ENCODE results near the gene RNU6-1. TPM values are rescaled to one million over a fixed set of nuclear protein-coding genes. Genes with fewer than 3 reads are reported as not detected.
A peak's percentile ranks its signal among the peaks of the same experiment; 100 is the strongest.

Gene RNU6-1
- total and polyA plus RNA-seq, 2 experiments from 2014 or later: not detected

- H3K9ac ChIP-seq: peak overlapping the region; percentile 77
- no peaks in the 10 kb centered on the region for H3K27me3 ChIP-seq (replicated peaks; ENCODE audit: insufficient read depth)
- peak overlapping the region; percentile 74 for H3K4me3 ChIP-seq
- H3K4me1 ChIP-seq (ENCODE audit: insufficient read depth): no peaks in the 10 kb centered on the region
- TF ChIP-seq EZH2phosphoT487 (IDR thresholded peaks at IDR 0.05; ENCODE audit: insufficient read depth, low read depth) (no peak), EZH2 (IDR thresholded peaks at IDR 0.05; ENCODE audit: insufficient read depth, poor library complexity, severe bottlenecking) (no peak)
- H3K27ac ChIP-seq: peak overlapping the region; percentile 8; the same call in 1 of the 2 replicates
- peak overlapping the region; percentile 85 for H3K4me2 ChIP-seq (ENCODE audit: unreplicated experiment)
- H3K9me3 ChIP-seq (ENCODE audit: low read depth): no peaks in the 10 kb centered on the region
- no peaks in the 10 kb centered on the region for H3K36me3 ChIP-seq (ENCODE audit: low read depth)
- in situ Hi-C loops (cut with MboI): no loop called here
- H2AFZ ChIP-seq: peak overlapping the region; percentile 95
- no peaks in the 10 kb centered on the region for H4K20me1 ChIP-seq (ENCODE audit: insufficient read depth)
- peaks cover 7% of the 10 kb centered on the region; the same call in 1 of the 2 replicates for H3F3A ChIP-seq (ENCODE audit: insufficient read depth)
- peak; percentile 78 for DNase-seq
- H3K9me2 ChIP-seq (ENCODE audit: insufficient read depth): no peaks in the 10 kb centered on the region
- 5 to 22% methylated on average over 12 to 38 of the region's 48 CpGs for WGBS, 2 experiments (ENCODE audit: low coverage in 1 of 2, low lambda C conversion rate in 2 of 2, missing lambda C conversion rate in 2 of 2)
- no peaks in the 10 kb centered on the region for H3K79me2 ChIP-seq (ENCODE audit: insufficient read depth)
Measured at GRCh38 chr15:67884514-67885174, 44.8 kb upstream of the RNU6-1 start.

GRCh38 chr15:67884009-67884408 is 44.2 kb upstream of the RNU6-1 start:
- no peaks in the 10 kb centered on the region for H3K79me2 ChIP-seq (ENCODE audit: insufficient read depth)
- 69 to 72% methylated on average over 6 of the region's 6 CpGs for WGBS, 2 experiments (ENCODE audit: low coverage in 1 of 2, low lambda C conversion rate in 2 of 2, missing lambda C conversion rate in 2 of 2)
- H3F3A ChIP-seq (ENCODE audit: insufficient read depth): peaks cover 7% of the 10 kb centered on the region; the same call in 1 of the 2 replicates
- no peak for DNase-seq
- no peak overlapping the region; the same call in 1 of the 2 replicates for H3K27ac ChIP-seq
- in situ Hi-C loops (cut with MboI): no loop called here
- no peaks in the 10 kb centered on the region for H3K4me1 ChIP-seq (ENCODE audit: insufficient read depth)
- no peaks in the 10 kb centered on the region for H3K9me3 ChIP-seq (ENCODE audit: low read depth)
- peak overlapping the region; percentile 85 for H3K4me2 ChIP-seq (ENCODE audit: unreplicated experiment)
- TF ChIP-seq EZH2 (IDR thresholded peaks at IDR 0.05; ENCODE audit: insufficient read depth, poor library complexity, severe bottlenecking) (no peak), EZH2phosphoT487 (IDR thresholded peaks at IDR 0.05; ENCODE audit: insufficient read depth, low read depth) (no peak)
- no peaks in the 10 kb centered on the region for H3K9me2 ChIP-seq (ENCODE audit: insufficient read depth)
- H3K4me3 ChIP-seq: peak overlapping the region; percentile 74; the same call in 1 of the 2 replicates
- no peaks in the 10 kb centered on the region for H3K36me3 ChIP-seq (ENCODE audit: low read depth)
- peak overlapping the region; percentile 95 for H2AFZ ChIP-seq
- H3K9ac ChIP-seq: peak overlapping the region; percentile 77; the same call in 1 of the 2 replicates
- no peaks in the 10 kb centered on the region for H4K20me1 ChIP-seq (ENCODE audit: insufficient read depth)
- no peaks in the 10 kb centered on the region for H3K27me3 ChIP-seq (replicated peaks; ENCODE audit: insufficient read depth)

GRCh38 chr15:67883234-67883773 is 43.5 kb upstream of the RNU6-1 start:
- TF ChIP-seq EZH2phosphoT487 (IDR thresholded peaks at IDR 0.05; ENCODE audit: insufficient read depth, low read depth) (no peak), EZH2 (IDR thresholded peaks at IDR 0.05; ENCODE audit: insufficient read depth, poor library complexity, severe bottlenecking) (no peak)

GRCh38 chr15:67882487-67883233 is 42.8 kb upstream of the RNU6-1 start:
- H3K9ac ChIP-seq: no peak overlapping the region
- no peaks in the 10 kb centered on the region for H4K20me1 ChIP-seq (ENCODE audit: insufficient read depth)
- no peak overlapping the region for H3K27ac ChIP-seq
- no peaks in the 10 kb centered on the region for H3K9me2 ChIP-seq (ENCODE audit: insufficient read depth)
- H3K79me2 ChIP-seq (ENCODE audit: insufficient read depth): no peaks in the 10 kb centered on the region
- WGBS, 2 experiments (ENCODE audit: low coverage in 1 of 2, low lambda C conversion rate in 2 of 2, missing lambda C conversion rate in 2 of 2): 65 to 76% methylated on average over 8 of the region's 8 CpGs
- TF ChIP-seq EZH2 (IDR thresholded peaks at IDR 0.05; ENCODE audit: insufficient read depth, poor library complexity, severe bottlenecking) (no peak), EZH2phosphoT487 (IDR thresholded peaks at IDR 0.05; ENCODE audit: insufficient read depth, low read depth) (no peak)
- H3K36me3 ChIP-seq (ENCODE audit: low read depth): no peaks in the 10 kb centered on the region
- in situ Hi-C loops (cut with MboI): no loop called here
- H3K9me3 ChIP-seq (ENCODE audit: low read depth): no peaks in the 10 kb centered on the region
- H2AFZ ChIP-seq: no peak overlapping the region
- no peaks in the 10 kb centered on the region for H3K4me1 ChIP-seq (ENCODE audit: insufficient read depth)
- H3K27me3 ChIP-seq (replicated peaks; ENCODE audit: insufficient read depth): no peaks in the 10 kb centered on the region
- no peak overlapping the region for H3K4me3 ChIP-seq
- H3F3A ChIP-seq (ENCODE audit: insufficient read depth): peaks cover 7% of the 10 kb centered on the region; the same call in 1 of the 2 replicates
- DNase-seq: no peak
- H3K4me2 ChIP-seq (ENCODE audit: unreplicated experiment): no peak overlapping the region

More at GRCh38 chr15:67883234-67883773, 43.5 kb upstream of the RNU6-1 start:
- Histone ChIP-seq H3K4me1 (ENCODE audit: insufficient read depth) (no peaks in the 10 kb centered on the region), H2AFZ (no peak overlapping the region), H3F3A (ENCODE audit: insufficient read depth) (peaks cover 7% of the 10 kb centered on the region; the same call in 1 of the 2 replicates), H4K20me1 (ENCODE audit: insufficient read depth) (no peaks in the 10 kb centered on the region), H3K9ac (no peak overlapping the region), H3K79me2 (ENCODE audit: insufficient read depth) (no peaks in the 10 kb centered on the region), H3K9me3 (ENCODE audit: low read depth) (no peaks in the 10 kb centered on the region), H3K27ac (no peak overlapping the region), H3K27me3 (replicated peaks; ENCODE audit: insufficient read depth) (no peaks in the 10 kb centered on the region), H3K4me2 (ENCODE audit: unreplicated experiment) (no peak overlapping the region), H3K4me3 (no peak overlapping the region), H3K9me2 (ENCODE audit: insufficient read depth) (no peaks in the 10 kb centered on the region), H3K36me3 (ENCODE audit: low read depth) (no peaks in the 10 kb centered on the region)
- in situ Hi-C loops (cut with MboI): no loop called here
- WGBS, 2 experiments (ENCODE audit: low coverage in 1 of 2, low lambda C conversion rate in 2 of 2, missing lambda C conversion rate in 2 of 2): 62 to 64% methylated on average over 10 of the region's 10 CpGs
- DNase-seq: no peak
